ENCODE data around the gene ADAMTSL3.

Gene ADAMTSL3

GRCh38 chr15:83654379-83655236 lies 685 bp downstream of the ADAMTSL3 start:
- no peak for DNase-seq (ENCODE audit: low read depth in 2 of 2)

DNA sequence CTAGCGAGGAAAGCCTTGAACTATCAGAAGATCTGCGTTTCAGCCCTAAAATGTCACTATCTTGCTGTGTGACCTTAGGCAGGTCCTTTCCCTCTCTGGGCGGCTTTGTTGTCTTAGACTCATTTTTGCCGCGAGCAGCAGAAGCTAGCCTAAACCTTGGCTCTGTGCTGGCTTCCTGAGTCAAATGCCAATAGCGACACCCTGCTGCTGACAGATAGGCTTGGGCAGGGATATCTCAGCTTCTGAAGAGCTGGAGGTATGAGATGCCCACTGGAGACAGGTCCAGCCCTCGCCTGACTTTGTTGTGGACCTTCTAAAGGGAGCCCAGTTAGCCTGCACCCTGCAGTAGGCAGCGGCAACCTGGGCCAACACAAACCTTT lies 1.3 kb downstream of the ADAMTSL3 start:
- DNase-seq (ENCODE audit: low read depth in 2 of 2) = no peak

DNA sequence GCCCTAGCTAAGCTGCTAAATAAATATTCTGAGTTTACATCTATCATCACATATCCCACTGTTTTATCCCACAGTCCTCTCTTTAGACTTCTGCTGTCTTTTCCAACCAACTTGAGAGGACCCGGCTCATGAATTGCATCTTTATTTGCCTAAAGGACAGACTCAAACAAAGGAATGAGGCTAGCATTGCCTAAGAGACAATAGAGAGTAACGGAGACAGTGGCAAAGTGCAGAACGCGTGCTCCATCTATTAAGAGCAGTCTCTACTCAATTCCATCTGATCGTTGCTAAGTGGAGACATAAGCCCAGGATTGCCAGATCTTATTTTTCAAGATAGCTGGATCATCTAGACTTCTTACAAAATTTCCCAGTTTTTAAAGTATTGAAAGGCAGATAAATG lies 2.3 kb downstream of the ADAMTSL3 start:
- no peak for DNase-seq (ENCODE audit: low read depth in 2 of 2)

DNA sequence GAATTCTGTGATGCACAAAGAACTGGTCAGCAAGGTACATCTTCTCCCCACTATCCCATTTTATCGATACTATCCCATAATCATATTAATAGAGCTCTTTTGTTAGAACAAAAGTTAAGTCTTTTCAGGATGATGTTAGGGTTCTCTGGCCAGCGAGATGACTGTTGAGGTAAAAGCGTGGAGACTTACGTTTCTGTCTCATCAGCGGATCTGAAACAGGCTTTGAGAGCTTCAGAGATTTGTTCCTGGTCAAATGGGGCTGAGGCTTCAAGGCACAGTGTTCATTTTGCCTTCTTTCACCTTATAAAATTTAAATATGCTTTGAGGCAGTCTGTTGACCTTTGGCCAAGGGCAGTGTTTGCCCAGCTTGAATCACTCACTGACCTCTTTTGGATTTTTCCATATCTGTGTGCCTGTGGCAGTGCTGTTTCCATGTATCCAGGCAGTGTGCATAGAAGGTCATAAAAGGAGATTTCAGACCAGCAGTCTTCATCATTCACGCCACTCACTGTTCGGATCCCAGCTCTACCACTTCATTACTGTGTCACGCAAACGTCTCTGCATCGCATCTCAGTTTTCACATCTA lies 3.1 kb downstream of the ADAMTSL3 start:
- no peak for DNase-seq (ENCODE audit: low read depth in 2 of 2)

DNA sequence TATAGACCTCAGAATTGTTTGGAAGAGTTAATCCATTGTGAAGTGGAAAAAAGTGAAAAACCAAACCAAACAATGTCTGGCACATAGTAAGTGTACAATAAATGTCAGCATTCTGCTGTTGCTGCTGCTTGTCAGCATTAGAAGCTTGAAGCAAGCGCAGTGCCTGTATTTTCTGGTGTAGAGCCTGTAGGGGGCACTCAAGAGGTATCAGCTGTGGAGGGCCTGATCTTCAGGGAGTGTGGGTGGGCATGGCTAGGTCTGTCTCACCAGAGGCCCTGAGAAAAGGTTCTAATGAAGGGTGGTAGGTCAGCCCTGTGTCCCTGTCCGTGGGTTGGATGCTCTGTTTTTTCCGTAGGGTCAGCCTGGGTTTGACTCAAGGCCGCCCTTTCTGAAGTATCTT lies 3.6 kb downstream of the ADAMTSL3 start:
- no peak for DNase-seq (ENCODE audit: low read depth in 2 of 2)

GRCh38 chr15:83658430-83659416 lies 4.8 kb downstream of the ADAMTSL3 start:
- DNase-seq (ENCODE audit: low read depth in 2 of 2) = no peak

DNA sequence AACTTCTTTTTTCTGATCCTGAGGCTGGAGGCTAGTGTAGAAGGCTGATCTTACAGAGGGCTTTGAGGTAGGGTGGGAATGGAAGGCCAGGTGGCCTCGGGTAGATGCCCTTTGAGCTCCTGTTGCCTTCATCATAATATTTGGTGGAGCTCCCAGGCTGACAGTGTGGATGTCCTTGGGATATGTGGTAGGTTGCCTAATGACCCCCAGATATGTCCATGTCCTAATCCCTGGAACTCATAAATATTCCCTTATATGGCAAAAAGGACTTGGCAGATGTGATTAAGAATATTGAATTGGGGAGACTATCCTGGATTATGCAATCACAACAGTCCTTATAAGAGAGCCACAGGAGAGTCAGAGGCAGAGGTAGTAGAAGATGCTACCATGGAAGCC lies 5.5 kb downstream of the ADAMTSL3 start:
- no peak for DNase-seq (ENCODE audit: low read depth in 2 of 2)

- DNase-seq (ENCODE audit: low read depth in 2 of 2) = no peak
Measured at GRCh38 chr15:83665480-83665879, 11.6 kb downstream of the ADAMTSL3 start.

DNA sequence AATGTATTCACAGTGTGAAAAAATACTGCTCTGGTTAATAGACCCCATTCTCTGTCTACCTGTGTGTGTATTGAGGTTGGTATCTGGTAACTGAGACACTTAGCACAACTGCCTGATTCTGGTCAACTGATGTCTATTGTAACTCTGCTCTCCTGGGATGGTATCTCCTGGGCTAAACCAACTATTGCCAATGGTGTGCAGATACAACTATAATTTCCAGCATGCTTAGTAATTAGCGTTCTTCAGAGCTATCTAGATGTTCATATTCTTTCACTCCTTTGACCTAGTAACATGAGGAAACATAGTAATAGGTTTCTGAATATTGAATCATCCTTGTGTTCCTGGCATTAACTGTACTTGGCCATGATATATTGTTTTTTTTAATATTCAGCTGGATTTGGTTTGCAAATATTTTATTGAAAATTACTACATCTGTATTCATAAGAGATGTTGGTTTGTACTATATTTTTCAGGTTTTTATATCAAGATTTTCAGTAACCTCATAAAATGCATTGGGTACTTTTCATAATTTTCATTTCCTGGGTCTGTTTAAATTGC lies 16.8 kb downstream of the ADAMTSL3 start:
- no peak for DNase-seq (ENCODE audit: low read depth in 2 of 2)

- no peak for DNase-seq (ENCODE audit: low read depth in 2 of 2)
Measured at GRCh38 chr15:83671603-83672002, 17.7 kb downstream of the ADAMTSL3 start.

DNA sequence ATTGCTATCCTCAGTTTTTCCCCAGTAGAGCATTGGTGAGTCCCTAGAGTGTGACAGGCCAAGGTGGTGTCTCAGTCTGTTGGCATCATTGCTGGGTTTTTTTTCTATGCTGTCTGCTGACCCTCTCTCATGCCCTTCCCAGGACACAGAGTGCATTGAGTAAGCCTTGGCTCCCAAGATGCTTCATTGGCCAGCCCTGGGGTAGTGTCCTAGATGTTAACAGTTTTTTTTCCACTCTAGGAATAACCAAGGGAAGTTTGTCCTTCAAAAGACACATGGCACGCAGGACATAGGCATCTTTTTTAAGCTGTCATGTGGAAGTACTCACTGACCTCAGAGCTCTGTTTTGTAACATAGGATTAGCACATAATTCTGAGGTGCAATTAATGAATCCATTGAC lies 19.5 kb downstream of the ADAMTSL3 start:
- no peak for DNase-seq (ENCODE audit: low read depth in 2 of 2)

DNA sequence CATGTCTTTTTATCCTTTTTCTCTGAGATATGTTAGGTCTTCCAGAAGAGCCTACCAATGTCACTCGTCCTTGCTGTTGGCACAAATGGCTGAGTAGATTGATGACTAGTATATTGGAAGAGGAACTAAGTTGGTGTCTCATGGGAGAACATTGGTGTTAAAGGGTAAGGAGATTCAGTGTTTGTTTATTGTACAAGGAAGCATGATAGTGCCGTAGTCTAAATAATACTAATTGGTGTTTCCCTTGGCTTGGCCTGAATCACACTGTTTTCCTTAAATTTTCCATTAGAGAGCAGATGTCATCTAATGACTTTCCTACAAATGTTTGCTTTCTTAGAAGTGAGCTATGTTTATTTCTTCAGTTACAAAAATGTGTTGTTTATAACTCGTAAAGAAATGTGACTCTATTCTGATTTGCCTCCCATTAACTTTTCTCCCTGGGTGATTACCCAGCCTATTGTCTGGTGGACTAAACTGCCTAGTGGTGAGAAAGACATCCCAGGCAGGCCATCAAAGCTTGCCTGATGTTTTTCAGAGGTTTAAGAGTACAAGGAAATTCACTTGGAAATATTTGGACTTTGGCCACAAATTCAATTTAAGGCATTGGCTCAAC lies 28.7 kb downstream of the ADAMTSL3 start:
- DNase-seq (ENCODE audit: low read depth in 2 of 2) = no peak

DNA sequence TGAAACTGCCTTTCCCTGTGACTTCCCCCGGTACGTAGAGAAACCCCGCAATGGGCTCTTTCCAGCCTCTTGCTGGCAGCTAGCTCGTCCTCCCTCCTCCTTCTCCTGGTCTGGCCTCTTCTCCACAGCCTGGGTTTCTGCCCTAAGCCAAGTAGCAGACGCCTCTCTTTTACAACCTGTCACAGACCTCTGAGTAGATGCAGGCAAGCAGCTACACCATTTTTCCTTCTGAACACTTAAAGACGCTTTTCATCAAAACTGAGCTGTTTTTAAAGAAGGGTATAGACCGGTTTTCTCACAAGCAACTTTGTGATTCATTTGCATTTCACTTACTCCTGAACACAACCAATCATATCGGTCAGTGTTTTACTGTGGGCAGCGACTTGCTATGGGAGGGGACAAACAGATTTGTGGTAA lies 32.0 kb downstream of the ADAMTSL3 start:
- no peak for DNase-seq (ENCODE audit: low read depth in 2 of 2)

GRCh38 chr15:83688201-83688600 lies 34.3 kb downstream of the ADAMTSL3 start:
- DNase-seq (ENCODE audit: low read depth in 2 of 2) = no peak

- DNase-seq (ENCODE audit: low read depth in 2 of 2) = no peak
Measured at GRCh38 chr15:83690676-83691075, 36.8 kb downstream of the ADAMTSL3 start.

GRCh38 chr15:83692746-83693581 lies 39.0 kb downstream of the ADAMTSL3 start:
- no peak for DNase-seq (ENCODE audit: low read depth in 2 of 2)

DNA sequence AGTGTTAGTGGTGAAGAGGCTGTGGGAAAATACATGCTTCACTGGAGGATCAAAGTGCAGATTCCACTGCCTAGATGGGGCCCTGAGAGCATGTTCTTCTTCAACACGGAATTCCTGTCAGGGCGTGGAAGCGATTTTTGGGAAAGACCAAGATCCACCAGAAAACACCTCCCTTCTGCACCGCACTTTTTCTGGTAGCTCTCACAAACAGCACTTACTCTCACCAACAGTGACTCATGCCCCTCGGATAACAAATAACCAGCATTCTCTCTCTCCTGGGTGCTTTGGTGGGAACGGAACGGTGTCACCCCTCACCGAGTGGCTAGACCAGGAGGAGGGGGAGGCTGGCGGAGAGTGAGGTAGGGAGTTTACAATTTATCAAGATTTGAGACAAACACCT lies 40.1 kb downstream of the ADAMTSL3 start:
- DNase-seq (ENCODE audit: low read depth in 2 of 2) = no peak

- DNase-seq (ENCODE audit: low read depth in 2 of 2) = no peak
Measured at GRCh38 chr15:83694536-83694935, 40.6 kb downstream of the ADAMTSL3 start.

DNA sequence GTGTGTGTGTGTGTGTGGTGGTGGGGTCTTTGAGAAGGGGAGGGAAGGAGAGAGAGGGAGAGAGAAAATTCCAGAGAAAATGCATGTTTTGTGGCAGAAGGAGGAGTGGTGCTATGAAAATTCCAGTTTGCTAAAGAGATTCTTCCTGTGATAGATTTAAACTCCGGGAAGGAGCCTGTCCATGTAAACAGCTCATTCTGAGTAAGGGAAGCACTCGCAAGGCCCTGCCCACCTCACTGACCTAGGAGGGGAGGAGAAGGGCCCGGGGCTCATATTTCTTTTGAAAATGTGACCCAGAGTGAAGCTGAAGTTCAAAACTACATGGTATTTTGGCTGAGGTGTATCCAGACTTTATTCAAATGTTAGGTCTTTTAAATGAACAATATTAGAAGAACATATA lies 41.3 kb downstream of the ADAMTSL3 start:
- DNase-seq (ENCODE audit: low read depth in 2 of 2) = no peak

DNA sequence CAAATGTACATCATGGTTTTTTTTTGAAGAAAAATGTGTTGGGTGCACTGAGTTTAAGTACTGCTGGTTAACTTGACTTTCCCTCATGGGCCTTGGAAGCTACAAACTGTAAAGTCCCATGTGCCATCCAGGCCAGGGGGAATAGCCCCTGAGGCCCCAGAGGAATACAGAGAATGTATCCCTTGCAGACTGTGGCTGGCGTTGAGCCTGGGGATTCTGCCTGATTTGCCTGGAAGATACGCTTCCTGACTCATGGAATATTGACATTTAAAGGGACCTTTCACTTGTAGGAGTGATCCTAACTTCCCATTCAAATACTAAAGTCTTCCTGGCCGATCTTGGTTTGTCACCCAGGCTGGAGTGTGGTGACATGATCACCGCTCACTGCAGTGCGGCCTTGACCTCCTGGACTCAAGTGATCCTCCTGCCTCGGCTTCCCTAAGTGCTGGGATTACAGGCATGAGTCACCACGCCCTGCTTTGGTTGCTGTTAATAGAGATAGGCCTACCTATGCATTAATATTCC lies 42.0 kb downstream of the ADAMTSL3 start:
- DNase-seq (ENCODE audit: low read depth in 2 of 2) = no peak
